Tibial nerve (tissue), 3 donors: ENCODE data around the gene BRICD5.

ENCODE experiments used
- CTCF ChIP-seq, 5 experiments: fragments of 200-600 bp in 3 of 5; fragments of 450-650 bp in 2 of 5; sonication (generic) in 3 of 5; IDR thresholded peaks; one replicate each; pipeline ENCODE4 v1.5.1; 2016 to 2019; ENCODE audit warnings: antibody characterized with exemption in 5 of 5, mild to moderate bottlenecking in 3 of 5, moderate library complexity in 2 of 5
- POLR2A ChIP-seq, 2 donors: fragments of 450-650 bp; IDR thresholded peaks; one replicate each; pipeline ENCODE4 v1.6.1; 2017; ENCODE audit warnings: antibody characterized with exemption in 2 of 2, mild to moderate bottlenecking in 2 of 2, moderate library complexity in 2 of 2

- TF ChIP-seq CTCF (IDR thresholded peaks at IDR 0.05) (no peak), POLR2A (IDR thresholded peaks at IDR 0.05) (no peak)
Observed at GRCh38 chr16:2199621-2200139, 11.0 kb downstream of the BRICD5 start.
